Adrenal gland (tissue), 12 donors: ENCODE measurements around the gene LIF. TPM values are rescaled to one million over a fixed set of nuclear protein-coding genes. Genes with fewer than 3 reads are reported as not detected.

Source experiments
- DNase-seq, 7 donors: peaks; one replicate each; pipeline ENCODE4 v3.0.0-alpha.2; 2019 to 2020
- H3K27ac ChIP-seq, 5 donors: fragments of 200-600 bp; sonication (generic) in 4 of 5; 1 replicate in 3 of 5; 2 replicates in 2 of 5; pipeline versions ENCODE4 v1.5.1 to v1.8.0; 2016 to 2020; ENCODE audit warnings: mild to moderate bottlenecking in 1 of 5
- H3K27me3 ChIP-seq: fragments of 200-600 bp; 2 replicates; pipeline ENCODE4 v1.8.0; 2021
- H3K36me3 ChIP-seq, 2 donors: fragments of 200-600 bp; replicated peaks in 1 of 2; 1 replicate in 1 of 2; 2 replicates in 1 of 2; pipeline versions ENCODE4 v1.5.1 to v1.8.0; 2018 to 2022
- H3K4me1 ChIP-seq, 2 donors: fragments of 200-600 bp; replicated peaks in 1 of 2; 1 replicate in 1 of 2; 2 replicates in 1 of 2; pipeline versions ENCODE4 v1.5.1 to v1.8.0; 2018 to 2021
- H3K4me3 ChIP-seq, 4 donors: fragments of 200-600 bp; sonication (generic) in 3 of 4; one replicate each; pipeline ENCODE4 v1.5.1; 2016 to 2018
- H3K9me3 ChIP-seq, 3 donors: fragments of 200-600 bp; sonication (generic) in 1 of 3; replicated peaks in 1 of 3; 1 replicate in 2 of 3; 2 replicates in 1 of 3; pipeline versions ENCODE4 v1.5.1 to v1.8.0; 2016 to 2021
- POLR2A ChIP-seq, 2 donors: fragments of 450-650 bp; IDR thresholded peaks; one replicate each; pipeline ENCODE4 v1.6.1; 2017; ENCODE audit warnings: antibody characterized with exemption in 2 of 2, mild to moderate bottlenecking in 2 of 2, moderate library complexity in 1 of 2
- WGBS, 4 donors: extraction: QIAGEN DNeasy Blood & Tissue Kit in 2 of 4; methylation state at CpG; one replicate each; pipeline versions ENCODE4 v1.1.5 to v1.1.7; 2013 to 2017; 5-methylcytosine and 5-hydroxymethylcytosine counted together
- intact Hi-C, 2 donors: fragments of 100-400 bp; cut with DNase I; formaldehyde crosslinking; loops; one replicate each; pipeline versions ENCODE4 v1.14.1 to v1.15.0; 2022 to 2023
- polyA plus RNA-seq, 3 donors: library from polyadenylated mRNA; stranded (reverse); fragments of 200-250 nt in 2 of 3; fragments of 350-450 nt in 1 of 3; fragmentation: Illumina TruSeq in 1 of 3; extraction: RNeasy Lipid Tissue Mini Kit (QIAGEN cat#74804) in 1 of 3; gene quantifications; one replicate each; pipeline ENCODE4 v1.2.3, GENCODE V29; 2013 to 2014
- total RNA-seq, 9 donors: library from RNA; depleted of rRNA in 4 of 9; stranded (reverse); fragments of >200 nt in 4 of 9; fragments of 120-200 nt in 1 of 9; fragmentation: NEBNext Ultra II Directional in 1 of 9; extraction: Animal tissue kit (Norgen Biotek cat#: 25700) in 1 of 9; gene quantifications; one replicate each; pipeline versions ENCODE4 v1.1.0 to v1.2.4, GENCODE V29; 2013 to 2023
- TF ChIP-seq, protein P1 (sequence below), 6 experiments: fragments of 450-650 bp in 4 of 6; fragments of 200-600 bp in 2 of 6; sonication (generic) in 1 of 6; IDR thresholded peaks; 1 replicate in 5 of 6; 2 replicates in 1 of 6; pipeline versions ENCODE4 v1.5.1 to v1.8.0; 2016 to 2021; ENCODE audit warnings: antibody characterized with exemption in 6 of 6, mild to moderate bottlenecking in 2 of 6, moderate library complexity in 1 of 6
- donor health status: healthy with polysubstance abuse.
- donor health status: Bipolar disorder and iron deficiency.
- donor health status: DM: yes; HTN: yes; CAD: no.
- donor health status: DM: no; HTN: no; CAD: no.
- donor health status: DM: no; HTN: no; CAD: no.
- donor health status: DM: yes; HTN: yes; CAD: no.

LIF gene
- total and polyA plus RNA-seq, 12 donors = 0.06 to 9.3 (median 1.5) TPM

- H3K36me3 ChIP-seq = no peaks in the 10 kb centered on the region
- H3K9me3 ChIP-seq = no peaks in the 10 kb centered on the region
- intact Hi-C loops = no loop called here
- H3K4me1 ChIP-seq = peaks cover 0 to 13% of the 10 kb centered on the region in 2 donors
- no peak for DNase-seq
- H3K27me3 ChIP-seq = no peaks in the 10 kb centered on the region
- peak overlapping the region in 1 of 5 donors; percentile 6 for H3K27ac ChIP-seq
- TF ChIP-seq POLR2A (IDR thresholded peaks at IDR 0.05) = no peak
- TF ChIP-seq, protein P1, sequence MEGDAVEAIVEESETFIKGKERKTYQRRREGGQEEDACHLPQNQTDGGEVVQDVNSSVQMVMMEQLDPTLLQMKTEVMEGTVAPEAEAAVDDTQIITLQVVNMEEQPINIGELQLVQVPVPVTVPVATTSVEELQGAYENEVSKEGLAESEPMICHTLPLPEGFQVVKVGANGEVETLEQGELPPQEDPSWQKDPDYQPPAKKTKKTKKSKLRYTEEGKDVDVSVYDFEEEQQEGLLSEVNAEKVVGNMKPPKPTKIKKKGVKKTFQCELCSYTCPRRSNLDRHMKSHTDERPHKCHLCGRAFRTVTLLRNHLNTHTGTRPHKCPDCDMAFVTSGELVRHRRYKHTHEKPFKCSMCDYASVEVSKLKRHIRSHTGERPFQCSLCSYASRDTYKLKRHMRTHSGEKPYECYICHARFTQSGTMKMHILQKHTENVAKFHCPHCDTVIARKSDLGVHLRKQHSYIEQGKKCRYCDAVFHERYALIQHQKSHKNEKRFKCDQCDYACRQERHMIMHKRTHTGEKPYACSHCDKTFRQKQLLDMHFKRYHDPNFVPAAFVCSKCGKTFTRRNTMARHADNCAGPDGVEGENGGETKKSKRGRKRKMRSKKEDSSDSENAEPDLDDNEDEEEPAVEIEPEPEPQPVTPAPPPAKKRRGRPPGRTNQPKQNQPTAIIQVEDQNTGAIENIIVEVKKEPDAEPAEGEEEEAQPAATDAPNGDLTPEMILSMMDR (IDR thresholded peaks at IDR 0.05) = no peak
- 73 to 81% (median 78%) methylated on average over 16 of the region's 16 CpGs for WGBS, 4 donors
- no peak overlapping the region for H3K4me3 ChIP-seq
Observed at GRCh38 chr22:30272781-30273601, 26.4 kb upstream of the LIF start.

DNA sequence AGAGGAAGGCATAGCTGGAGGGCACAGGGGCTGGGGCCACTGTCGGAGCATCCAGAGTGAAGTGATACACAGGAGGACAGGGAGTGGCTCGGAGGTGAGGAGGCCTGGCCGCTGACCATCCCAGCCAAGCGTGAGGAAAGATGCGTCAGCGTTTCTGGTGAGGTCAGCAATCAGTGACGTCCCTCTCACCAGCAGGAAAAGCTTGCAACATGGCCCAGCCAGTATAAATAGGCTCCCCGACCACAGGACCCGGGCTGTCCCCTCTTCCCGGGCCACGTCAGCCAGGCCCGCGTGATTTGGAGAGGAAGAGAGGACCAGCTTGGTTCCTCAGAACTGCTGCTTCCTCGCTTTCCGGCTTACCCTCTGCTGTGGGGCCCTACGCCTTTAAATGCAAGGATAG, 24.3 kb upstream of the LIF start:
- peaks cover 0 to 2% of the 10 kb centered on the region in 2 donors for H3K4me1 ChIP-seq

DNA sequence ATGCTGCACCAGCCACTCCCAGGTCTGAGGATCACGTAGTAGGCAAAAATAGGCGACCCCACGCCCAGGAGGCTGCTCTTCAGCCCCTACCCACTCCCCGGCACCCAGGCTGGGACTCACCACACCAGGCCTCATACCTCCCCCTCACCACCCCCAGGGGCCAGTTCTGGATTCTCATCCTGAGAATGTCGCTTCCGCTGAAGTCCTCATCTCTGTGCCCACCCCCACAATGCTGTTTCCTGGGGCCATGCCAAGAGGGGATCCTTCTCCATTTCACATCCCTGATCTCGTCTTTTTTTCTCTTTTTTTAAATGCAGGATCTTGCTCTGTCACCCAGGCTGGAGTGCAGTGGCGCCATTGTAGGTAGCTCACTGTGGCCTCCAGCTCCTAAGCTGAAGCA, 21.8 kb upstream of the LIF start:
- 87 to 89% (median 88%) methylated on average over 8 of the region's 8 CpGs for WGBS, 4 donors
- Histone ChIP-seq H3K4me1 (peaks cover 0 to under 1% of the 10 kb centered on the region in 2 donors), H3K27ac (no peak overlapping the region), H3K27me3 (no peaks in the 10 kb centered on the region), H3K9me3 (no peaks in the 10 kb centered on the region), H3K4me3 (no peak overlapping the region), H3K36me3 (no peaks in the 10 kb centered on the region)
- DNase-seq = no peak
- TF ChIP-seq, protein P1 (IDR thresholded peaks at IDR 0.05) = no peak
- no peak for TF ChIP-seq POLR2A (IDR thresholded peaks at IDR 0.05)
- intact Hi-C loops = no loop called here

More for the DNA sequence above, 24.3 kb upstream of the LIF start:
- DNase-seq = peak; percentile 60 to 86 (median 70)
- intact Hi-C loops = no loop called here
- H3K4me3 ChIP-seq = no peak overlapping the region
- H3K9me3 ChIP-seq = no peaks in the 10 kb centered on the region
- 63 to 78% (median 71%) methylated on average over 10 to 16 of the region's 16 CpGs for WGBS, 4 donors
- no peaks in the 10 kb centered on the region for H3K36me3 ChIP-seq
- H3K27ac ChIP-seq = peak overlapping the region in 2 of 5 donors; percentile 39 to 65
- H3K27me3 ChIP-seq = no peaks in the 10 kb centered on the region
- TF ChIP-seq, protein P1 (IDR thresholded peaks at IDR 0.05) = no peak
- TF ChIP-seq POLR2A (IDR thresholded peaks at IDR 0.05) = no peak

- H3K27ac ChIP-seq = peak overlapping the region in 1 of 5 donors; percentile 87
- H3K4me3 ChIP-seq = no peak overlapping the region
- DNase-seq = no peak
- intact Hi-C loops = no loop called here
- WGBS, 4 donors = 70 to 83% (median 71%) methylated on average over 11 to 14 of the region's 14 CpGs
- H3K9me3 ChIP-seq = no peaks in the 10 kb centered on the region
- TF ChIP-seq, protein P1 (IDR thresholded peaks at IDR 0.05) = no peak
- no peak for TF ChIP-seq POLR2A (IDR thresholded peaks at IDR 0.05)
- peaks cover 0 to 7% of the 10 kb centered on the region in 2 donors for H3K4me1 ChIP-seq
- H3K36me3 ChIP-seq = no peaks in the 10 kb centered on the region
- no peaks in the 10 kb centered on the region for H3K27me3 ChIP-seq
Observed at GRCh38 chr22:30267382-30268302, 21.1 kb upstream of the LIF start.
